Muscle of leg (tissue), 11 donors: ENCODE measurements around the gene TAF4. TPM values are rescaled to one million over a fixed set of nuclear protein-coding genes. Genes with fewer than 3 reads are reported as not detected.

Experiments used
- DNase-seq: peaks from one replicate; pipeline ENCODE4 v3.0.0; 2013
- H3K27ac ChIP-seq: one replicate; pipeline ENCODE4 v1.5.1; 2013; ENCODE audit warnings: mild to moderate bottlenecking, low read length, control low read depth
- H3K27me3 ChIP-seq: one replicate; pipeline ENCODE4 v1.6.1; 2013; ENCODE audit warnings: low read length; ENCODE audit not compliant: control insufficient read depth, insufficient read depth
- H3K36me3 ChIP-seq: one replicate; pipeline ENCODE4 v1.6.1; 2013; ENCODE audit warnings: low read length; ENCODE audit not compliant: control insufficient read depth, insufficient read depth
- H3K4me1 ChIP-seq: one replicate; pipeline ENCODE4 v1.6.1; 2013; ENCODE audit warnings: low read length; ENCODE audit not compliant: control insufficient read depth, insufficient read depth
- H3K4me3 ChIP-seq: one replicate; pipeline ENCODE4 v1.5.1; 2013; ENCODE audit warnings: low read length, control low read depth
- H3K9me3 ChIP-seq: replicated peaks from 2 replicates; pipeline ENCODE4 v1.6.1; 2013; ENCODE audit warnings: low read depth, low read length; ENCODE audit not compliant: control insufficient read depth
- whole genome bisulfite sequencing: methylation state at CpG from one replicate; pipeline ENCODE4 v1.1.5; 2013; ENCODE audit warnings: missing lambda C conversion rate; ENCODE audit not compliant: insufficient coverage; 5-methylcytosine and 5-hydroxymethylcytosine counted together
- polyA plus RNA-seq, 8 donors: library from polyadenylated mRNA; unstranded; fragments of 120-200 nt; gene quantifications; one replicate each; pipeline versions ENCODE4 v1.2.1 to v1.2.3, GENCODE V29; 2013; ENCODE audit warnings: inconsistent platforms in 1 of 8, low replicate concordance in 1 of 8; ENCODE audit not compliant: insufficient read length in 8 of 8, insufficient read depth in 1 of 8
- total RNA-seq: library from RNA; stranded (reverse); fragments of 120-200 nt; gene quantifications from one replicate; pipeline ENCODE4 v1.2.4, GENCODE V29; 2013

TAF4 gene
- total and polyA plus RNA-seq, 9 donors = 5.1 to 21.5 (median 11.7) TPM

- DNase-seq = no peak
- H3K27ac ChIP-seq = no peak overlapping the region
Measured at GRCh38 chr20:62064770-62065673, 659 bp downstream of the TAF4 start.

GRCh38 chr20:62063981-62064769 lies 1.5 kb downstream of the TAF4 start:
- DNase-seq = peak; percentile 25
- WGBS = 14% methylated on average over 59 of the region's 60 CpGs
- Histone ChIP-seq H3K27ac (peak overlapping the region; percentile 38), H3K36me3 (peaks cover 14% of the 10 kb centered on the region), H3K9me3 (no peaks in the 10 kb centered on the region), H3K4me3 (peak overlapping the region; percentile 28), H3K4me1 (peaks cover 31% of the 10 kb centered on the region), H3K27me3 (no peaks in the 10 kb centered on the region)

More at GRCh38 chr20:62064770-62065673, 659 bp downstream of the TAF4 start:
- H3K4me1 ChIP-seq = peaks cover 31% of the 10 kb centered on the region
- WGBS = under 1% methylated on average over 131 of the region's 165 CpGs
- peaks cover 14% of the 10 kb centered on the region for H3K36me3 ChIP-seq
- H3K27me3 ChIP-seq = no peaks in the 10 kb centered on the region
- peak overlapping the region; percentile 46 for H3K4me3 ChIP-seq
- H3K9me3 ChIP-seq = no peaks in the 10 kb centered on the region

- DNase-seq = peak; percentile 60
- 50% methylated on average over 39 of the region's 39 CpGs for WGBS
- no peaks in the 10 kb centered on the region for H3K9me3 ChIP-seq
- H3K27me3 ChIP-seq = no peaks in the 10 kb centered on the region
- H3K36me3 ChIP-seq = peaks cover 14% of the 10 kb centered on the region
- H3K4me3 ChIP-seq = peak overlapping the region; percentile 28
- peaks cover 31% of the 10 kb centered on the region for H3K4me1 ChIP-seq
- peak overlapping the region; percentile 38 for H3K27ac ChIP-seq
Measured at GRCh38 chr20:62063315-62063980, 2.2 kb downstream of the TAF4 start.

- H3K4me3 ChIP-seq = no peak overlapping the region
- 74% methylated on average over 11 of the region's 12 CpGs for WGBS
- H3K27me3 ChIP-seq = no peaks in the 10 kb centered on the region
- peaks cover 29% of the 10 kb centered on the region for H3K4me1 ChIP-seq
- DNase-seq = no peak
- no peaks in the 10 kb centered on the region for H3K9me3 ChIP-seq
- peaks cover 14% of the 10 kb centered on the region for H3K36me3 ChIP-seq
- no peak overlapping the region for H3K27ac ChIP-seq
Measured at GRCh38 chr20:62062661-62063314, 2.9 kb downstream of the TAF4 start.

- no peak overlapping the region for H3K27ac ChIP-seq
- peaks cover 20% of the 10 kb centered on the region for H3K4me1 ChIP-seq
- no peak for DNase-seq
- no peak overlapping the region for H3K4me3 ChIP-seq
- no peaks in the 10 kb centered on the region for H3K9me3 ChIP-seq
- no peaks in the 10 kb centered on the region for H3K27me3 ChIP-seq
- no CpG with 5 or more reads among the region's 8 CpGs for WGBS
- peaks cover 14% of the 10 kb centered on the region for H3K36me3 ChIP-seq
Measured at GRCh38 chr20:62061851-62062423, 3.7 kb downstream of the TAF4 start.

- H3K36me3 ChIP-seq = peaks cover 14% of the 10 kb centered on the region
- H3K4me1 ChIP-seq = peaks cover 16% of the 10 kb centered on the region
- H3K9me3 ChIP-seq = no peaks in the 10 kb centered on the region
- no peak overlapping the region for H3K4me3 ChIP-seq
- no peak overlapping the region for H3K27ac ChIP-seq
- no peaks in the 10 kb centered on the region for H3K27me3 ChIP-seq
- no peak for DNase-seq
- 94% methylated on average over 4 of the region's 12 CpGs for WGBS
Measured at GRCh38 chr20:62060631-62061541, 4.8 kb downstream of the TAF4 start.

GRCh38 chr20:62059920-62060630 lies 5.6 kb downstream of the TAF4 start:
- no peak for DNase-seq
- WGBS = 83% methylated on average over 20 of the region's 25 CpGs
- Histone ChIP-seq H3K4me3 (no peak overlapping the region), H3K9me3 (no peaks in the 10 kb centered on the region), H3K4me1 (peaks cover 16% of the 10 kb centered on the region), H3K36me3 (peaks cover 16% of the 10 kb centered on the region), H3K27ac (no peak overlapping the region), H3K27me3 (no peaks in the 10 kb centered on the region)

- WGBS = 63% methylated on average over 11 of the region's 11 CpGs
- H3K4me1 ChIP-seq = peaks cover 16% of the 10 kb centered on the region
- H3K27me3 ChIP-seq = no peaks in the 10 kb centered on the region
- H3K27ac ChIP-seq = no peak overlapping the region
- H3K36me3 ChIP-seq = peaks cover 18% of the 10 kb centered on the region
- H3K9me3 ChIP-seq = no peaks in the 10 kb centered on the region
- no peak overlapping the region for H3K4me3 ChIP-seq
- no peak for DNase-seq
Measured at GRCh38 chr20:62059401-62059800, 6.3 kb downstream of the TAF4 start.
